ENCODE data around the gene ANKRD10. TPM values are rescaled to one million over a fixed set of nuclear protein-coding genes. Genes with fewer than 3 reads are reported as not detected.
"Not testable (repeated sequence)": the region's sequence is repeated elsewhere in the genome, so short reads cannot be mapped to it uniquely, and the experiment has no call there.

Gene ANKRD10
- total RNA-seq, 1 experiment from 2014 or later: 120 TPM

DNA sequence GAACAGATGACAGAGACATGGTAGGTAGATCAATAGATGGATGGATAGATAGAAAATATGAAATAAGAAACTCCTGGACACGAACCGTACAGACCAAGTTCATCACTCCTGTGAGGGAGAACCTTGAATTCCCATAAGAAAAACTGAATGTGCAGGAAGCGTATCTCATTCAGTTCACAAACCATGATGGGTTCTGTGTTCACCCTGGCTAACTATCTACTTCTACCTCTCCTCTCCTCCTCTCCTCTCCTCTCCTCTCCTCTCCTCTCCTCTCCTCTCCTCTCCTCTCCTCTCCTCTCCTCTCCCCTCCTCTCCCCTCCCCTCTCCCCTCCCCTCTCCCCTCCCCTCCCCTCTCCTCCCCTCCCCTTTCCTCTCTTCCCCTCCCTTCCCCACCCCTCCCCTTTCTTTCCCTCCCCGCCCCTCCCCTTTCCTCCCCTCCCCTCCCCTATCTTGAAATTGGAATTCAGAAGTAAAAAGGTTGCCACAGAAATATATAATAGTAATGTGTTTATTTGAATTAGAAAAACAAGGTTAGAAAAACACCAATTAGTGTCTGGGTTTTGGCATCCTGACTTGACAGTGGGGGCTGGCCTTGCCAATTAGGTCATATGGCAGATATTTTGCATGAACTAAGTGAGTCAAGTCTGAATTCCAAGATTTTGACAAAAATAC, 75.9 kb downstream of the ANKRD10 start:
- Mint-ChIP-seq H3K4me3 (ENCODE audit: low read depth, unreplicated experiment) (no peak overlapping the region), H3K27ac (ENCODE audit: unreplicated experiment) (no peak overlapping the region), H3K9me3 (ENCODE audit: low read depth, unreplicated experiment) (no peaks in the 10 kb centered on the region), H3K4me1 (ENCODE audit: low read depth, unreplicated experiment) (no peaks in the 10 kb centered on the region), H3K27me3 (ENCODE audit: unreplicated experiment) (peaks cover 13% of the 10 kb centered on the region), H3K36me3 (ENCODE audit: insufficient read depth, unreplicated experiment) (no peaks in the 10 kb centered on the region)
- DNase-seq: no peak
- TF ChIP-seq CTCF (IDR thresholded peaks at IDR 0.05; ENCODE audit: unreplicated experiment): no peak
- no TSS peak for BruUV-seq (replicated peaks)
- CTCF ChIA-PET: no interaction called here
- intact Hi-C loops (cut with micrococcal nuclease; ENCODE audit: unreplicated experiment): no loop called here

GRCh38 chr13:110838116-110838515, 76.8 kb downstream of the ANKRD10 start:
- Mint-ChIP-seq H3K4me3 (ENCODE audit: low read depth, unreplicated experiment) (no peak overlapping the region), H3K4me1 (ENCODE audit: low read depth, unreplicated experiment) (no peaks in the 10 kb centered on the region), H3K27ac (ENCODE audit: unreplicated experiment) (no peak overlapping the region), H3K9me3 (ENCODE audit: low read depth, unreplicated experiment) (no peaks in the 10 kb centered on the region), H3K36me3 (ENCODE audit: insufficient read depth, unreplicated experiment) (no peaks in the 10 kb centered on the region), H3K27me3 (ENCODE audit: unreplicated experiment) (peaks cover 13% of the 10 kb centered on the region)
- TF ChIP-seq CTCF (IDR thresholded peaks at IDR 0.05; ENCODE audit: unreplicated experiment): no peak
- intact Hi-C loops (cut with micrococcal nuclease; ENCODE audit: unreplicated experiment): no loop called here
- CTCF ChIA-PET: no interaction called here
- no peak for DNase-seq
- no TSS peak for BruUV-seq (replicated peaks)

- CTCF ChIA-PET; H3K36me3 Mint-ChIP-seq (ENCODE audit: insufficient read depth, unreplicated experiment); BruUV-seq (replicated peaks); H3K4me3 Mint-ChIP-seq (ENCODE audit: low read depth, unreplicated experiment); H3K4me1 Mint-ChIP-seq (ENCODE audit: low read depth, unreplicated experiment); intact Hi-C loops (cut with micrococcal nuclease; ENCODE audit: unreplicated experiment); H3K27ac Mint-ChIP-seq (ENCODE audit: unreplicated experiment); DNase-seq; H3K9me3 Mint-ChIP-seq (ENCODE audit: low read depth, unreplicated experiment): not testable (repeated sequence)
- peaks cover 13% of the 10 kb centered on the region for H3K27me3 Mint-ChIP-seq (ENCODE audit: unreplicated experiment)
Measured at GRCh38 chr13:110837397-110838061, 77.3 kb downstream of the ANKRD10 start.

DNA sequence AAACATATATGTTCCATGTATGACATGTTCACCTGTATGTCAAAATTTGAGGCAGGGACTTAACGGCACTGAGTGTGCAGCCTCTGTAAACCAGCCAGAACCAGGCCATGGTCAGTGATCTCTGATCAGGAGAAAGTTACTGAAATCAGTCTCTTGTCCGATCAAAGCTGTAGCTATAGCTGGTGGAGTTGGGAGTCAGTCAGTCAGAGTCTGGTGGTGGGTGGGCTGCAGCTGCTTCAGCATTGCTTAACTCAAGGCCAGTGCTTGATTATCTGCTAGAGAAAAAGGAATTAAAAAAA, 78.3 kb downstream of the ANKRD10 start:
- intact Hi-C loops (cut with micrococcal nuclease; ENCODE audit: unreplicated experiment): no loop called here
- CTCF ChIA-PET: no interaction called here
- Mint-ChIP-seq H3K9me3 (ENCODE audit: low read depth, unreplicated experiment) (no peaks in the 10 kb centered on the region), H3K27ac (ENCODE audit: unreplicated experiment) (no peak overlapping the region), H3K4me3 (ENCODE audit: low read depth, unreplicated experiment) (no peak overlapping the region), H3K4me1 (ENCODE audit: low read depth, unreplicated experiment) (no peaks in the 10 kb centered on the region), H3K36me3 (ENCODE audit: insufficient read depth, unreplicated experiment) (no peaks in the 10 kb centered on the region), H3K27me3 (ENCODE audit: unreplicated experiment) (peaks cover 5% of the 10 kb centered on the region)
- BruUV-seq (replicated peaks): no TSS peak
- no peak for DNase-seq
- TF ChIP-seq CTCF (IDR thresholded peaks at IDR 0.05; ENCODE audit: unreplicated experiment): no peak

Data from Calu3 (cell line).